HK-2 (cell line): ENCODE data around the gene PRKCE.

Experiments
- DNase-seq: peaks from one replicate; pipeline ENCODE4 v3.0.0-alpha.2; 2018; ENCODE audit not compliant: unreplicated experiment

PRKCE gene

DNA sequence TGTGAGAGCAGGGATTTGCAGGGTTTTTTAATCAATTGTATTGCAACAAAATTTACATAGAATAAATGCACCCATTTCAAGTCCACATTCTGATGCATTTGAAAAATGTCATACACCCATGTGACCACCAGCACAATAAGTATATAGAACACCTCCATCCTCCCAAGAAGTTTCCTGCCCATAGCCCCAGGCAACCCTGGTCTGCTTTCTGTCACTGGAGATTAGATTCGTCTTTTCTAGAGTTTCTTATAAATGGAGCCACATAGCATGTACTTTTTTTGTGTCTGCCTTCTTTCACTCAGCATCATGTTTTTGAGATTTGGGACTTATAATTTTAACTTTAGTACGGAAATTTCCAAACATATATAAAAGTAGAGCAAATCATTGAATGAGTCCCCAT is 518.6 kb downstream of the PRKCE start:
- DNase-seq, result no peak

DNA sequence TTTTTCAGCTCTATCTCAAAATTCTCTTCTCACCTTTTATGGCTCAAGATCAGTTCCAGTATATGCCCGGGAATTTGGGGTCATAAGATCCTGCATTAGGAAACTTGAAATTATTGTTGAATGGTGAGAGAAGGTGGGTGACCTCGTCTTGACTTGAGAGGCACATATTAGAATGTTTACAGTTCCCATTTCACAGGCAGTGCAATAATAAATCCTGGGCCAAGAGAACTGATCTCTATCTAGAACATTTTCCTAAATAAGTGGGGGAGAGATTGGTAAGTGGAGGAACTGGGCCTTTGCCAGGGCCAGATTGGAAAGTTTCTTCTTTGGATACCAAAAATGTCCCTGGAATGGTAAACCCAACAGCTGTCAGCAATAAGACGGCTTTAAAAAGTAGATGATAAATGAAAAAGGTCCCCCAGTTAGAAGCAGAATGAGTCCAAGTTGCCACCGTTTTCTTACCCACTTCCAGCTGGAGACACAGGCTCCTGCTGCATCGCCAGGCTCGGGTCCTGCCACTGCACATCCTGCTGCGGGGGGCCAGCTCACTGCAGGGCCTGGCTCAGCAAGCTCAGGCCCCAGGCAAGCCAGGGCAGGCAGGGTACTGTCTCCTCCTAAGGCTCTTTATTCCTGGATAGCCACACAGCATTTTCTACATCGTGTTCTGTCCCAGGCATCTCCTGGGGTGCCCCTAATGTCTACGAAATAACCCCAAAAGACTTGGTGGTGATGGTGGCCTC is 519.3 kb downstream of the PRKCE start:
- DNase-seq, result no peak

DNA sequence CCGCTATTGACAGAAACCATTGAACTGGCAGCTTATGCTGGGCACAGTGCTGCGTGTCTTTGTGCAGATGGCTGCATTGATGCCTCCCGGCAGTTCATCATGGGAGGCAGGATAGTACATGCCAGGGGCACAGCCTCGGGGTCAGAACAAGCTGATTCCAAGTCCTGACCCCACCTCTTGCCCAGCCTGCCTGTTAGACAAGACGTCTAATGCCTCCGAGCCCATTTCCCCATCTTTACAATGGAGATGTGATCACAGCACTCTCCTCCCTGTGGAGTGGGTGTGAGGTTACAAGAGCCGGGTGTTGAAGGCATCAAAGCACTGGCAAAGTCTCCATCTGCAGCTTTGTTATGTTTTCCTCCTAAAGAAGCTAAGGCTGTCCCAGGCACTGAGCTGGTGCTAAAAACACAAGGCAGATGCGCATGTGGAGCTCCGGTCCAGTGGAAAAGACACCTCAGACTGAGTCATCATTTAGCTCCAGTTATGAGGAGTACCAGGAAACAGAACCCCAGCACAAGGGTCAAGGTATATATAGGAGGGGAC is 520.0 kb downstream of the PRKCE start:
- peak; percentile 32 for DNase-seq

DNA sequence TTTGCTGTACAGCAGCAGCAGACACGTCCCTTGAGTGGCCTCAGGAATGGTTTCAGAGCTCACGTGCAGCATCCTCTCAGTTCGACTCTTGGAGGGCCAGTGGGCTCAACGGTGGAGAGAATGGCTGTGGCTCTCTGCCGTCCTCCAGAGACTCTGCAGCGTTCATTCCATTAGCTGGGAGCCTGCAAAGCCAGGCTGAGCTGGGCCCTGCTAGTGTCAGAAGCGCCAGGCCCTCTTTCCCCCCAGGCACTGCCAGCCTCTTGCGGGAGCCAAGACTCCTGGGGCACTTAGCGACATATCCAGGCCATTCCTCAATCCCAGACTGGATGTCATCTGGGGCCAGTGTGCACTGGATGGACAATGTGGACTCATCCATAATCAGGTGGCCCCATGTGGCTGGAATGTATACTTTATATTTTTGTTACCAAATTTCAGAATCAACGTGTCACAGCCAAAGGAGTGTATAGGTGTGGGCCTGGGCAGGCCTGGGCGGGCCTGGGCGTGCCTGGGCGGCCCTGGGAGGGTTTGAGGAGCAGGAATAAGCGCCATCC is 520.6 kb downstream of the PRKCE start:
- DNase-seq, result no peak

DNA sequence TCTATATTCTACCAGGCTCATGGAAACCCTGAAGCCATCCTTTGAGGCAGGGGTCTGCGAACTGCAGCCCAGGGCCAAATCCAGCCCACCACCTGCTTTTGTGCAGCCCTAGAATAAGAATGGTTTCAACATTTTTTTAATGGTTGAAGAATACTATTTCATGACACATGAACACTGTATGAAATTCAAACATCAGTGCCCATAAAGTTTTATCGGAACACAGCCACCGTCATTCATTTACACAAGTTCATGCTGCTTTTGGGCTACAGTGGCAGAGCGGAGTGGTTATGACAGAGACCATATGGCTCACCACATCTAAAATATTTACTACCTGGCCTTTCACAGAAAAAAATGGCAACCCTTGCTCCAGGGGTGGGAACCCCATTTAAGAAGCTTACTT is 521.6 kb downstream of the PRKCE start:
- DNase-seq, result no peak

DNA sequence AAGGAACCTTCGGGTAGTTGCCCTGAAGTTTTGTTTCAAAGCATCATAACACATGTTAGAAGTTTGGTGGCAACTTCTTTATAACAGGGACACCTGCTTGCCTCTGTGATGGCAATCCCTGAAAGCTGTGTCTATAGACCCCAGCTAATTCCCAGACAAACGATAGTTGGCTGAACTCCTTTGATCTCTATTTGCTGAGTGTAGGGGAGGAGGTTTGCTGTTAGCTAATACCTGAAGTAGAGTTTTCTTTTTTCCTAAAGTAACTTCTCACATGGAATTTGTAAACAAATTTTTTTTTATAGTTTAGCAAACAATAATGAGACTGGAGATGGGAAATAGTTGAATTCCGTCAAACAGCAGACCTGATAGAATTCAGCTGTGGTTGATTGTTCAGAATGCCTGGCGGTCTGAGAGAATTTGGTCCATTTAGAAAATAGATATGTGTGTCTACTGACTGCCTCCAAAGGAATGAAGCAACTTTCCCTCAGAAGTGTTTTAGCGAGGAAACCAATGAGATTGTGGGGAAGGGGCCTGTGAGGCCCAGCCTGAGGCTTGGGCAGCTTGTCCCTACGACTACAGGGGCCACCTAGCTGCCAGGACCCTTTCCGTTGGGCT is 522.3 kb downstream of the PRKCE start:
- DNase-seq, result no peak

DNA sequence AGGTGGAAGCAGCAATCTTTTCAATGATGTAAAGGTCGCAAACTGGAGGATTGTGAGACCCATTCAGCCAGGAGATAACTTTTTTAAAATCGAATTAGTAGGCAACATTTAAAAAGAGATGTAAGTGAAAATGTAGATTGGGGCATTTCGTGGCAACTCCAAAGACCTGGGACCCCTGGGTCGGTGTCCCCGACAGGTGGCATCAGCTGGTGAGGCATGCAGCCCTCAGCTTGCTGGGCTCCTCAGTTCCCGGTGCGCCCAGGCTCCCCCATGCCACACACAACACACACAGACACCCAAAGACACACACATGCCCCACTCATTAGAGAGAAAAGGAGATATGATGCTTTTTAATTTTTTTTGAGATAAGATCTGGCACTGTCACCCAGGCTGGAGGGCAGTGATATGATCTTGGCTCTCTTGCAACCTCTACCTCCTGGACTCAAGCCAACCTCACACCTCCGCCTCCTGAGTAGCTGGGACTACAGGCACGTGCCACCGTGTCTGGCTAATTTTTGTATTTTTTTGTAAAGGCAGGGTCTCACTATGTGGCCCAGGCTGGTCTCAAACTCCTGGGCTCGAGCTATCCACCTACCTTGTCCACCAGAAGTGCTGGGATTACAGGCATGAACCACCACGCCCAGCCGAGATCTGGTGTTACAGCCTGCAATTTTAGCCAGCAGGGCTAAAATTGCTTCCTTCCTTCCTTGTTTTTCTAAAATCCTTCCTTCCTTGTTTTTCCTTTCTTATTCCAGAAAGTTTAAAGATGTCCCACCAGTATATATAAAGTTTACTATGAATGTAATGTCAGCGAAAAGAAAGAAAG is 523.1 kb downstream of the PRKCE start:
- no peak for DNase-seq

DNA sequence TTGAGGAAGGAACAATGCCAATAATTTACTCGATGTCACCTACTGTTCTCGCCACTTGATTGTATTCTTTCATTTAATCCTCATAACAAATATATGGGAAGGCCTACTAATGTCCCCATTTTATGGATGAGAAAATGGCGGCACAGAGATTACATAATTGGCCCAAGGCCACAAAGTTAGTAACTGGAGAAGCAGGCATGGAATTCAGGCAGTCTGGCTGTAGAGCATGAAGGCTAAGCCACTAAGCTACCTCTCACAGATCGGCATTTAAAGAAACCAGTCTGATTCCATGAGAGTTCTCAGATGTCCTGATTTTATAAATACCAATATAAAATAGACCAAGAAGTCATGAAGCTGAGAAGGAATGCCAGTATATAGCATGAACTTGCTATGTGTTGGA is 523.9 kb downstream of the PRKCE start:
- no peak for DNase-seq

DNA sequence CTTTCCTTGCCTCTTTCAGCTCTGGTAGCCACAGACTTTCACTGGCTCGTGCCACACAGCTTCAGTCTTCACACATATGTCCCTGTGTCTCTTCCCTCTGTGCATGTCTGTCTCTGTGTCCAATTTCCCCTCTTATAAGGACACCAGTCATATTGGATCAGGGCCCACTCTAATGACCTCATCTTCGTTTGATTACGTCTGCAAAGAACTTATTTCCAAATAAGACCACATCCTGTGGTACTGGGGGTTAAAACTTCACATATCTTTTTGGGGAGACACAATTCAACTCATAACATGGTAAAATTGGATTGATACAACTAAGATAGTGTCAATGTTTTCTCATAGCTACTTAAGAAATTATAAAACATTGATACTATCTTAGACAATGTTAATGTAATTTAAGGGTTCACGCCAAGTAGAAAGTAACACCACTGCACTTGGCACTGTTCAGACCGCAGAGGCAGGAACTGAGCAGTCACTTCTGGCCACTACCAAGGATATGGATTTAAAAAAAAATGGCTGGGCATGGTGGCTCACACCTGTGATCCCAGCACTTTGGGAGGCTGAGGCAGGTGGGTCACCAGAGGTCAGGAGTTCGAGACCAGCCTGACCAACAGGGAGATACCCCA is 526.1 kb downstream of the PRKCE start:
- no peak for DNase-seq

DNA sequence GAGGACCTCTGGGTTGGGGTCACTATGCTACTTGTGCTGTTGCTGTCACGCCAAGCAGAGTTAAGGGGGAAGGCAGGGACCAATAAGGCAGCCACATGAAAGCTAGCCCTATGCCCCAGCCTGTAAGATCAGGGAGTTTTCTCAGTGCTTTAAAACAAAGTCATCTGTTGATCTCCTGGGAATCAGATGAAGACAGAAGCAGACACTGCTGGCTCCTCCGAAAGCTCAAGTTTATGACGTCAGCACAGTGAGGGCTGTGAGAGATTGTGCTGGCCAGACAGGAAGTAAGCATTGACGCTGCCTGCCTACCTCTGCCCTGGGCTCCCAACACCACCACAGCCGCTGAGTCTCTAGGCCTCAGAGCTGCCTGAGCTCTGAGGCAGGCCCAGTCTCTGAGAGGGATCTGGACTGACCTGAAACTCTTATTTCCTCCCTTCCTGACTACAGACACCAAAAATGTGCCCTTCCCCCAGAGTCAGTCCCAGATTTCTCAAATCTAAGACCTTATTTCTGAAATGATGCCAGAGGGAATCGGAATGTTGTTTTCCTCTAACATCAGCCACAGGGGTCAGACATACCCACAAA is 527.7 kb downstream of the PRKCE start:
- DNase-seq, result peak; percentile 18

DNA sequence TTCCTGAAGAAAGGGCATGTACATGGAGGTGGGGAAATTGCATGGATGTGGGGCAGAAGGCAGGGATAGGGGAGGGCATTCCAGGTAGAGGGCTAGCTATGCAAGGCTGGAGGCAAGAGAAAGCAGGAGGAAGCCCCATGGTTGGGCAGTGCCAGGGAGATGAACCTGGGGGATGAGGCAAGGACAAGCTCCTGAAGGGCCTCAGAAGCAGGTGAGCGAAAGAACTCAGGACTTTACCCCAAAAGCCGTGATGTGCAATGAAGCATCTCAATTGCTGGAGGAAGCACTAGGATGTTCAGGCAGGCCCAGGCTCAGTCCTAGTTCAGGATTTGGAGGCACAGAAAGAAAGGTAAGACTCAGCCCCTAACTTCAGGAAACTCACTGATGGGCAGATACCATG is 528.7 kb downstream of the PRKCE start:
- no peak for DNase-seq

DNA sequence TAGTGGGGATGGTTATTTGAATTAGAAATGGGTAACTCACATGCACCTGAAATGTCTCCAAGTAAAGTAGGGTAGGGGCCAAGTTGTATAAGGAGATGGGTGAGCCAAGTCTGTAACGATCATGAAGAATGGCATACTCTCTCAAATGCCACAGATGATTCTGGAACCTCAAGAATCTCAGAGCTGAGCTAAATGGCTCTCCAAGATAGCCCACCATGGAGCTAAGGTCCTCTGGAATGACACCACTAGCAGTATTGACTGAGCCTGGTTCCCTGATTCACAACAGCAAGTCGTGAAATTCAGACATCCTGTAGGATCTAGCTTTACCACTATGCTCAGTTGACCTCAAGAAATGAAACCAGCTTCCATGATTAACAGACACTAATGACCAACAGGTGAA is 529.8 kb downstream of the PRKCE start:
- no peak for DNase-seq

DNA sequence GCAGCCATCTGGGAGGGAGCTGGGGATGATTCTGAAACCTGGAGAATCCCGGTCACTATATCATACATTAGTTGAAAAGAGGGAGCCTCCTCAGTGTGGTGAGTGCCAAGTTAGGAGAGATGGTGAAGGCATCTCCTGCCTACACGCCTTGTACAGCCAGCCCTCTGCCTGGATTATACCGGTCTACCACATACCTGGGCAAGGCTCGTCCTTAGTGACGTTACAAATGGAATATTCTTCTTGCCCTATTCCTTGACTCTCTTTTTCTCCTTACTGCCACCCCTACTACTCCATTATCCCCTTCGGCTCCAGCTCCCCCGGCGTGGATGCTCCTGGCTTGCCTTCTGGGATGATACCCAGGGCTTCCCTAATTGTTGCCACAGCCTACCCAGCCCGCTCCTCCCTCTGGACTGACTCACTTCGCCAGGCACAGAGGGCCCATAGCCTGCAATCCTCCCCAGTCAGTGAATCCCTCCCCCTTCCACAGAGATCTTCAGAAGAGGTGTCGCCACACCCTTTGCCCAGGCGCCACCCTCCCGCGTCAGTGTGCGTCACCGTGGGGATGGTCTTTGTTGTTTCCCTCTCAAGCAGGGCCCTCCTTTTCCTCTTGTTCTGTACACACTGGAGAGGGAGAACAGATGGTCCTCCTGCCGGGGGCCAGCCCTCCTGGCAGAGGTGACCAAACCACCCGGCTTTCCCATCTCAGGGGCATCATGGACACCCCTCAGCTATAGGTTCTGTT is 530.5 kb downstream of the PRKCE start:
- no peak for DNase-seq

DNA sequence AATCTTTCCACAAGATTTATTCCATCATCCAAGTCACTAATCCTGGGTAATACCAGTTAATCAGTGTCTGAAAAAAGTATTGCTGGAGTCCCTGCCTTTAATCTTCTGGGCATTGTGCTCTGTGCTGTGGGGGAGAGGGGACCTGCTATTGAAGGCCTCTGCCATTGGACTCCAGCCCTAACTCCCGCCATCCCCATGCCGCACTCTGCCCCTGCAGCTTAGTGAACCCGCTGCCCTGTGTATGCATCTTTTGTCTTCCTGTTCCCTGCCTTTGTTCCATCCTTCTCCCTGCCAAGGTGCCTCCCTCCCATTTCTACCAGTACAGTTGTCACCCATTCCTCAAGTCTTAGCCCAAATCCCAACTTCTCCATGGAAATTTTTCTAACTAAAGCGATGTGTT is 532.0 kb downstream of the PRKCE start:
- DNase-seq, result no peak

DNA sequence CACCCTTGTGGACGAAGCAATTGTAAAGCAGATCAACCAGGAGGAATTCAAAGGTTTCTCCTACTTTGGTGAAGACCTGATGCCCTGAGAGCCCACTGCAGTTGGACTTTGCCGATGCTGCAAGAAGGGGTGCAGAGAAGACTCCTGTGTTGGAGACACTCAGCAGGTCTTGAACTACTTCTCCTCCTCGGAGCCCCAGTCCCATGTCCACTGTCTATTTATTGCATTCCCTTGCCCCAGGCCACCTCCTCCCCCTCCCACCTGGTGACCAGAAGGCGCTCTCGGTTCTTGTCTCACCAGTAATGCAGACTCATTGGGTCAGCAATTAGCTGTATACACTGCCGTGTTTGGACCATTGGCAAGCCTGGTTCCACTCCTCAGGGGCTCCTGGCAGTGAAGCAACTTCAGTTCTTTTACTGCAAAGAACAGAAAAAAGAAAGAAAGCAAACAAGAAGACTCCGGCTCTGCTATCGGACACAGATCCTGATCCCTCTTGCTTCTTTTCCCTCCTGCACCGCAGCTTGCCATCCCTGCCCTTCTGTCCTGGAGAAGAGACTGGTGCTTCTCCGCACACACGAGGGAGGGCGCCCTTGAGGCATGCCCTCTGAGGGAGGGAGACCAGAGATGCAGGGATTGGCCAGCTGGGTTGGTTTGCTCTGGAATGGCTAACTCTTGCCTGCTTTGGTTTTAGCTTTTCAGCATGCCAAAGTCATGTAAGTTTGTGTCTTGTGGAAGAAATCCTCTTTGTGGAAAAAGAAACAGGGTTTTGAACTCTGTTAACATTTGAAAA is 533.5 kb downstream of the PRKCE start:
- no peak for DNase-seq

DNA sequence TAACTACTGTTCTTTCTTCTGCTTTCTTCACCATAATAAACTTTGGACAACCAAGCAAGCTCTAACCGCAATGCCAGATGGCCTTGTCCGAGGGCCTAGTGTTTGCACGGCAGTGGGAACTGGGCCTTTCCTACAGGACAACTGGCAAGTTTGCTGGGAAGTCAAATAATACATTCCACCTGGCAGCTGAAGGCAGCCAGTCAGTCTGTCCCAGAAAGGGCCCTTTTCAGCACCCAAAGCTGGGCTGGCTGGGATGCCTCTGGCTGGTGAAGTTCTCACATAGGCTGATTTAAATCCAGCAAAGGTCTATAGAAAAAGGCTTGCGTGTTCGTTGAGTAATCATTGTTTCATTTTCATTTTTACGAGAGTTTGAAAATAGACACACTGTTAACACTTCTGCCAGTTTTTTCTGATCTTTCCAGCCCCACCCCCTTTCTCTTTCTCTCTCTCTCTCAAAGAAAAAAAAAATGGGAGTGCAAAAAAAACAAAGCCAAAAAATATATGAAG is 535.7 kb downstream of the PRKCE start:
- DNase-seq, result no peak

DNA sequence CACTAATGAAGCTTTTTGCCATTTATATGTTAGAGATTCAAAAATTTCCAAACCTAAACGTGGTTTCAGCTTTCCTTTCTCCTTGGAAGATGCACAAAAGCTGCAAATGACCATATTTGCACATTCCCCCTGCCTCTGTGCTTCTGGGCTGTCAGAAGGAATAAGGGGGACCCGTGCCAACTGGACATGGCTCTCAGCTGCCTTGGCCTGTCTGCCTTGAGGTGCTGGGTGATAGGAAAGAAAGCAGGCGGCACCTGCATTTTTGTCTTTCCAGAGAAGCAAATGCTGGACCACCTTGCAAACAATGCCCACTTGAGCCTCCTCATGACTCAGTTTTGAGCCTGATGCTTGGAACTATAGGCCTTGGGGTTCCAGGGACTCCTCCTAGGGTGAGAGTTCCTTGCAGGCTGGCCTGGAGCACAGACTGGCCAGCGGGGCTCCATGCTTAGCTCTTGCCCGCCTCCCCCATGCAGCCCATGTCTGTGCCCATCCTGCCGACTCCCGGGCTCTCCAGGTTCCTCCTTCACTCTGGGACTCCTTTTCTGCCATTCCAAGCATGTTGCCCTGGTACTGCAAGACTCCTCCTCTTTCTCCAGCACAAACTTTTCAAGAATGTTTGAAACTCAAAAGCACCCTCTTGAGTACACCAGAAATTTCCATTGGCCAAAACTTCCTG is 536.7 kb downstream of the PRKCE start:
- no peak for DNase-seq

DNA sequence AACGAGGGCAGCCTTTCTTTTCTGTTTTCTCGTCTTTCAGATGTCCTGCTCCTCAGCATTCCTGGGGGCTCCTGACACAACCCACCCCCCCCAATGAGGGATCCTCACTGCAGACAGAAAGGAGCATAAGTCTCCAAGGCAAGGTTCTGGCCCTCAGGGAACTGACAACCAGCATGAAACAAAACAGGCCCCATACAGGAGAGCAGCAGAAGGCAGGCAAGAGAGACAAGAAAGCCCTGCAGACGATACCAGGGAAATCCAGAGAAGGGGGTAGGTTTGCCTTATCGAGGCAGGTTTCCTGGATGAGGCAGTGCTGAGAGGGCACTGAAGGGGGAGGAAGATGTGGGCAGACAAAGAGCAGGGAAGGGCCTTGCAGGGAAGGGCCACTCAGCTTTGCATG is 541.9 kb downstream of the PRKCE start:
- DNase-seq, result no peak

DNA sequence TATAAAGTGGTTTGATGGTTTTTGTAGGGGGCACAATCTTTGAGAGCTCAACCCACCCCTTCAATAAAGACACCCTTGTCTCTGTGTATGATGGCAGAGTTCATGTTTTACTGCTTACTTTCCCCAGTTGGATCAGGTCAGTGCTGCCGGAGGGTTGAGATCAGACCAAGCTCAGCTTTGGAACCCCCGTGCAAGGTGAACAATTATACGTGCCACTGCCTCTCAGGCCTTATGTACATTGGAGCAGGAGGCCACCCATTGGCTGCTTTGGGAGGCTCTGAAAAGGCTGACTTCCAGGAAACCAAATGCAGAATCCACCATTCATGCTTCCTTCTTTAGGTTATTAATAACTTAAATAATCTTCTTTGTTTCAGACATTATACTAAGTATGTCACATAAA is 542.4 kb downstream of the PRKCE start:
- no peak for DNase-seq
